ENCODE measurements around the gene TOX2. TPM values are rescaled to one million over a fixed set of nuclear protein-coding genes. Genes with fewer than 3 reads are reported as not detected.

TOX2 gene
- total RNA-seq, 1 experiment from 2014 or later: 1.7 TPM

DNA sequence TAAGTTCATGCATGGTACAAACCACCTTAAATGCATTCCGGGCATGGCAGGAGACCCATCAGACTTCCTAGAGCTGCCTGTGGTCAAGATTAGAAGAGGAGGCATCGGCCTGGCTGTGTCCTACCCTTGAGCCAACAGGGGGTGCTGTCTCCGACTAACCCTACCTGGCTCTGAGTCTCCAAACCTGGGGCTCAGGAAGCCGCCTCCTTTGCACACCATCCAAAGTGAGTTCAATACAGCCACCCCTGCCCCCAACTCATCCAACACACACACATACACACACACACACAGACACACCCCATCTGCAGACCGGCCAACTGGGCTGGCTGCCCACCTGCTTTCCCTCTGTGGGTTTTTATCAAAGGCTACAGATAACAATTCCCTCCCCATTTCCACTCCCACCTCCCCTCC, 195.3 kb downstream of the TOX2 start:
- Histone ChIP-seq H3K23ac (ENCODE audit: insufficient read length, low read depth, low read length) (no peak overlapping the region), H3K79me2 (ENCODE audit: insufficient read depth, low read length) (no peaks in the 10 kb centered on the region), H2BK5ac (ENCODE audit: insufficient read length, low read length) (no peak overlapping the region), H2BK120ac (ENCODE audit: low read depth, low read length, poor library complexity, severe bottlenecking) (no peak overlapping the region), H4K8ac (replicated peaks; ENCODE audit: insufficient read length, low read depth, low read length) (no peak overlapping the region), H3K4me1 (ENCODE audit: insufficient read depth, low read length) (no peaks in the 10 kb centered on the region), H3K79me1 (ENCODE audit: insufficient read depth, low read depth, low read length, poor library complexity, severe bottlenecking) (no peaks in the 10 kb centered on the region), H2AFZ (ENCODE audit: low read length) (no peak overlapping the region), H3K9ac (ENCODE audit: extremely low read depth, insufficient read length, low read length) (no peak overlapping the region), H3K4ac (ENCODE audit: low read depth, low read length) (no peak overlapping the region), H4K91ac (ENCODE audit: insufficient read length, low read depth, low read length) (no peak overlapping the region), H2AK5ac (ENCODE audit: insufficient read length, low read length) (no peak overlapping the region), H3T11ph (ENCODE audit: low read length) (no peak overlapping the region), H2BK20ac (ENCODE audit: low read depth, low read length, poor library complexity, severe bottlenecking) (no peak overlapping the region), H2BK15ac (ENCODE audit: low read depth, low read length) (no peak overlapping the region), H3K9me3 (ENCODE audit: control insufficient read depth, low read depth, low read length) (no peaks in the 10 kb centered on the region), H3K56ac (ENCODE audit: insufficient read length, low read depth, low read length) (no peak overlapping the region), H3K14ac (ENCODE audit: insufficient read depth, low read length) (no peak overlapping the region), H4K20me1 (ENCODE audit: control insufficient read depth, insufficient read depth, insufficient read length) (no peaks in the 10 kb centered on the region), H3K27me3 (ENCODE audit: insufficient read depth, low read length) (no peaks in the 10 kb centered on the region), H4K5ac (ENCODE audit: insufficient read length, low read depth, low read length) (no peak overlapping the region), H3K23me2 (ENCODE audit: insufficient read length, low read depth, low read length, poor library complexity, severe bottlenecking) (no peaks in the 10 kb centered on the region), H3K4me2 (ENCODE audit: insufficient read depth, insufficient read length, low read length) (no peak overlapping the region), H3K27ac (ENCODE audit: insufficient read length, low read depth, low read length) (no peak overlapping the region), H2BK12ac (ENCODE audit: insufficient read length, low read depth, low read length) (no peak overlapping the region), H3K18ac (ENCODE audit: insufficient read length, low read depth, low read length) (no peak overlapping the region)
- Mint-ChIP-seq H3K27me3 (ENCODE audit: low read depth) (peaks cover 18% of the 10 kb centered on the region), H3K27ac (no peak overlapping the region), H3K9me3 (peaks cover 20 to 21% of the 10 kb centered on the region in 2 experiments), H3K4me1 (peaks cover 6 to 14% of the 10 kb centered on the region in 2 experiments; a peak in 3 of 4 replicates), H3K36me3 (ENCODE audit: insufficient read depth in 1 of 3, low read depth in 3 of 3) (peaks cover 0 to 17% (median 5%) of the 10 kb centered on the region in 3 experiments; a peak in 6 of 7 replicates), H3K4me3 (no peak overlapping the region)
- no CpG with 5 or more reads among the region's 5 CpGs for WGBS (ENCODE audit: extremely low coverage, insufficient read length, low lambda C conversion rate)
- TF ChIP-seq, protein P1, sequence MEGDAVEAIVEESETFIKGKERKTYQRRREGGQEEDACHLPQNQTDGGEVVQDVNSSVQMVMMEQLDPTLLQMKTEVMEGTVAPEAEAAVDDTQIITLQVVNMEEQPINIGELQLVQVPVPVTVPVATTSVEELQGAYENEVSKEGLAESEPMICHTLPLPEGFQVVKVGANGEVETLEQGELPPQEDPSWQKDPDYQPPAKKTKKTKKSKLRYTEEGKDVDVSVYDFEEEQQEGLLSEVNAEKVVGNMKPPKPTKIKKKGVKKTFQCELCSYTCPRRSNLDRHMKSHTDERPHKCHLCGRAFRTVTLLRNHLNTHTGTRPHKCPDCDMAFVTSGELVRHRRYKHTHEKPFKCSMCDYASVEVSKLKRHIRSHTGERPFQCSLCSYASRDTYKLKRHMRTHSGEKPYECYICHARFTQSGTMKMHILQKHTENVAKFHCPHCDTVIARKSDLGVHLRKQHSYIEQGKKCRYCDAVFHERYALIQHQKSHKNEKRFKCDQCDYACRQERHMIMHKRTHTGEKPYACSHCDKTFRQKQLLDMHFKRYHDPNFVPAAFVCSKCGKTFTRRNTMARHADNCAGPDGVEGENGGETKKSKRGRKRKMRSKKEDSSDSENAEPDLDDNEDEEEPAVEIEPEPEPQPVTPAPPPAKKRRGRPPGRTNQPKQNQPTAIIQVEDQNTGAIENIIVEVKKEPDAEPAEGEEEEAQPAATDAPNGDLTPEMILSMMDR (conservative IDR thresholded peaks at IDR 0.05): peak; percentile 66
- DNase-seq: peak; percentile 63
